Psoas muscle (tissue), 8 donors: ENCODE data around the gene DISP3. TPM values are rescaled to one million over a fixed set of nuclear protein-coding genes. Genes with fewer than 3 reads are reported as not detected.

ENCODE experiments used
- ATAC-seq, 4 donors: fragments of 200-7000 bp; cut with Tn5 transposase; one replicate each; pipeline ENCODE4 v1.9.1; 2020; ENCODE audit warnings: moderate library complexity in 3 of 4, mild to moderate bottlenecking in 2 of 4
- DNase-seq, 2 donors: peaks; one replicate each; pipeline ENCODE4 v3.0.0-alpha.2; 2020
- H3K27ac ChIP-seq: fragments of 200-600 bp; one replicate; pipeline ENCODE4 v1.8.0; 2022
- H3K27me3 ChIP-seq, 3 donors: fragments of 200-600 bp in 1 of 3; one replicate each; pipeline versions ENCODE4 v1.6.1 to v1.8.0; 2013 to 2022; ENCODE audit warnings: low read length in 2 of 3, mild to moderate bottlenecking in 2 of 3, moderate library complexity in 1 of 3; ENCODE audit not compliant: insufficient read depth in 3 of 3
- H3K36me3 ChIP-seq, 2 donors: fragments of 200-600 bp in 1 of 2; one replicate each; pipeline versions ENCODE4 v1.6.1 to v1.8.0; 2013 to 2022; ENCODE audit warnings: low read depth in 1 of 2, mild to moderate bottlenecking in 1 of 2, moderate library complexity in 1 of 2; ENCODE audit not compliant: insufficient read depth in 1 of 2
- H3K4me1 ChIP-seq: fragments of 200-600 bp; one replicate; pipeline ENCODE4 v1.8.0; 2022
- H3K4me3 ChIP-seq: fragments of 200-600 bp; one replicate; pipeline ENCODE4 v1.8.0; 2022; ENCODE audit warnings: mild to moderate bottlenecking
- H3K9me3 ChIP-seq: fragments of 200-600 bp; one replicate; pipeline ENCODE4 v1.8.0; 2022
- CTCF ChIP-seq: fragments of 200-600 bp; IDR thresholded peaks from one replicate; pipeline ENCODE4 v1.8.0; 2022; ENCODE audit warnings: antibody characterized with exemption
- WGBS, 3 donors: extraction: QIAGEN DNeasy Blood & Tissue Kit; methylation state at CpG; one replicate each; pipeline versions ENCODE4 v1.1.6 to v1.1.7; 2013; 5-methylcytosine and 5-hydroxymethylcytosine counted together
- intact Hi-C, 2 donors: fragments of 100-400 bp; cut with DNase I; formaldehyde crosslinking; loops; one replicate each; pipeline versions ENCODE4 v1.11.0 to v1.14.2; 2022
- polyA plus RNA-seq, 3 donors: library from polyadenylated mRNA; stranded (reverse); fragments of 200-250 nt; gene quantifications; one replicate each; pipeline ENCODE4 v1.2.3, GENCODE V29; 2013
- total RNA-seq, 4 donors: library from RNA; stranded (reverse); fragmentation: NEBNext Ultra II Directional in 2 of 4; extraction: Animal tissue kit (Norgen Biotek cat#: 25700) in 2 of 4; gene quantifications; one replicate each; pipeline versions ENCODE4 v1.2.1 to v1.2.4, GENCODE V29; 2021 to 2023
- donor health status: healthy with polysubstance abuse.
- donor health status: DM: no; HTN: no; CAD: no; lungs with moderate emphysema.
- donor health status: Bipolar disorder and iron deficiency.
- donor health status: healthy.
- donor health status: DM: yes; HTN: yes; CAD: no.
- donor health status: DM: no; HTN: no; CAD: no.
- donor health status: DM: no; HTN: no; CAD: no.
- donor health status: DM: yes; HTN: yes; CAD: no.

DISP3 gene
- total and polyA plus RNA-seq, 7 donors, result 0.01 to 0.04 (median 0.02) TPM; not detected in 3

DNA sequence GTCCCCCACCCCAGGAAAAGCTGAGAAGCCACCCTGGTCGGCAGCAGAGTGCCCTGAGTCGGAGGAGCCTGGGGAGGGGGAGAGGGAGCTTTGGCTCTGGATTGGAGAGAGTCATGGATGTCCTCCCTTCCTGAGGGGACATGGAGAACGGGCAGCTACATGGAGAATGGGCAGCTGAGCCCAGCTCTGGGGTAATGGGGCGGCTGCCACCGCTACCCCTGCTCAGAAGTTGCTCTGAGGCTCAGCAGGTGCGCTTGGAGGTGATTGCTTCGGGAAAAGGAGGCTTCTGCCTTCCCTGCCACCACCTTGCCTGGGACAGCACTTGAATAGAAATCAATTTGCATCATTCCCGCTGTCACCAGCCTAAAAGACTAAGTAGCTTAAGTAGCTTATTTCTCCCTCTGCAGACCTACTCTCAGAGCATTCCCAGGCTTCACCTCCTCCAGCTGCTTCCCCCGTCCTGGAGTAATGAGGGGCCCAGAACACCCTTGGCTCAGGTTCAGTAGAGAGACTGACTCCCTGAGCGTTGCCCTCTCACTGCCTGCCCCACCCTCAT lies 8.3 kb downstream of the DISP3 start:
- WGBS, 3 donors, result 28 to 41% (median 33%) methylated on average over 10 of the region's 10 CpGs

DNA sequence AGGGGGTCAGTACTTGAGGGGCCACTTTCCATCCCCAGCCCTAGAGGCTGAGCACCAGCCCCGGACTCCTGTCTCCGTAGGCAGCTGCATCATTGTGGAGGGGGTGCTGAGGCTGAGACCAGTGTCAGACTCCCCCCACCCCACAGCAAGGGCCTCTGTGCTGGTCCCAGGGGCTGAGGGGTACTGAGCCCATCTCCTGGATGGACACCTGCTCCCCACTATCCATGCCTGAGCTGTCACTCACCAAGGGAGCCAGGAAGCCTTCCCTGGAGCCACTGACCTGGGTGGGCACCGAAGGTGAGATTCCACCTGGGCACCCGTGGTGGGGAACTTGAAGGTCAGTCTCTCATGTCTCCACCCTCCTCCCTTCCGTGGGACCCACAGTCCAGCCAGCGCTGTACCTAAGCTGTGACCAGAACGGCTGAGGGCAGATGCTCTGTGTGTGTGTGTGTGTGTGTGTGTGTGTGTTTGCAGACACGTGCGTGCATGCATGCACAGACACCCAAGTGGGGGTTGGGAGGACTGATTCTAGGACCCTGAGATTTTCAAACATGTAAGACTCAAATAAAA lies 9.3 kb downstream of the DISP3 start:
- WGBS, 3 donors, result 68 to 69% (median 68%) methylated on average over 9 of the region's 9 CpGs
- H3K4me3 ChIP-seq, result no peak overlapping the region
- ATAC-seq, result no peak
- H3K36me3 ChIP-seq, result no peaks in the 10 kb centered on the region
- intact Hi-C loops, result no loop called here
- no peak for TF ChIP-seq CTCF
- DNase-seq, result no peak
- no peaks in the 10 kb centered on the region for H3K4me1 ChIP-seq
- H3K27ac ChIP-seq, result no peak overlapping the region
- H3K9me3 ChIP-seq, result no peaks in the 10 kb centered on the region
- H3K27me3 ChIP-seq, result peaks cover 0 to 55% (median 13%) of the 10 kb centered on the region in 3 donors

More for the DNA sequence above, 8.3 kb downstream of the DISP3 start:
- intact Hi-C loops, result no loop called here
- ATAC-seq (no peak), DNase-seq (no peak)
- H3K36me3 ChIP-seq, result no peaks in the 10 kb centered on the region
- TF ChIP-seq CTCF, result no peak
- no peak overlapping the region for H3K4me3 ChIP-seq
- H3K9me3 ChIP-seq, result no peaks in the 10 kb centered on the region
- no peaks in the 10 kb centered on the region for H3K4me1 ChIP-seq
- peaks cover 0 to 65% (median 13%) of the 10 kb centered on the region in 3 donors for H3K27me3 ChIP-seq
- H3K27ac ChIP-seq, result no peak overlapping the region

GRCh38 chr1:11488966-11489625 lies 10.1 kb downstream of the DISP3 start:
- Histone ChIP-seq H3K9me3 (no peaks in the 10 kb centered on the region), H3K4me1 (no peaks in the 10 kb centered on the region), H3K4me3 (no peak overlapping the region), H3K36me3 (no peaks in the 10 kb centered on the region), H3K27ac (no peak overlapping the region), H3K27me3 (peaks cover 0 to 47% (median 13%) of the 10 kb centered on the region in 3 donors)
- DNase-seq (no peak), ATAC-seq (no peak)
- no peak for TF ChIP-seq CTCF
- 57 to 66% (median 59%) methylated on average over 11 of the region's 11 CpGs for WGBS, 3 donors
- intact Hi-C loops, result no loop called here

DNA sequence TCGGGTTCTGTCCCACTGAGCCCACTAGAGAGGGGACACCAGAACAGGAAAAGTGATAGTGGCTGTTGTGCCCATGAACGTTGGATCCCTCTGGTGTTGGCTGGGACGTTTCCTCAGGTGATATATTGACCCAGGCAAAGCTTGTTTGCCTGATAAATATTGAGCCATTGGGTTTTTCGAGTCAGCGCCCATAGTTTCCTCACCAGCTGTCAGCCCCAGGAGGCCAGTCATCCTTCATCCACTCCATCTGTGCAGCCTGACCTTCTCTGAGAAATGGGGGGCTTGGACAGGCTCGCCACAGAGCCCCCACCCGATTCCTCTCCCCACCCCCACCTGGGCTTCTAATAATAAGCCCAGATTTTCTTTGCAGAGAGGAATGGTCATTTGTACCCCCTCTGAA lies 13.3 kb downstream of the DISP3 start:
- peaks cover 0 to 25% (median 4%) of the 10 kb centered on the region in 3 donors for H3K27me3 ChIP-seq
- no peaks in the 10 kb centered on the region for H3K36me3 ChIP-seq
- no peak overlapping the region for H3K27ac ChIP-seq
- no peaks in the 10 kb centered on the region for H3K9me3 ChIP-seq
- no peak for ATAC-seq
- TF ChIP-seq CTCF, result no peak
- H3K4me1 ChIP-seq, result no peaks in the 10 kb centered on the region
- H3K4me3 ChIP-seq, result no peak overlapping the region
- WGBS, 3 donors, result 57 to 63% (median 59%) methylated on average over 7 of the region's 7 CpGs
- intact Hi-C loops, result no loop called here
- DNase-seq, result no peak
